ENCODE data around the gene MADD.
"Not testable (repeated sequence)": the region's sequence is repeated elsewhere in the genome, so short reads cannot be mapped to it uniquely, and the experiment has no call there.

Gene MADD

GRCh38 chr11:47274495-47275235 is 4.7 kb downstream of the MADD start:
- no peak for DNase-seq (ENCODE audit: low read depth)

- no peak for DNase-seq (ENCODE audit: low read depth)
These were observed 7.0 kb downstream of the MADD start for GRCh38 chr11:47276923-47277322.

- DNase-seq (ENCODE audit: low read depth): no peak
These were observed 8.1 kb downstream of the MADD start for GRCh38 chr11:47278058-47278457.

- no peak for DNase-seq (ENCODE audit: low read depth)
These were observed 8.8 kb downstream of the MADD start for GRCh38 chr11:47278769-47279168.

GRCh38 chr11:47280099-47280498 is 10.2 kb downstream of the MADD start:
- DNase-seq (ENCODE audit: low read depth): no peak

- no peak for DNase-seq (ENCODE audit: low read depth)
These were observed 10.9 kb downstream of the MADD start for GRCh38 chr11:47280860-47281259.

GRCh38 chr11:47282462-47282861 is 12.5 kb downstream of the MADD start:
- DNase-seq (ENCODE audit: low read depth): no peak

- DNase-seq (ENCODE audit: low read depth): no peak
These were observed 14.2 kb downstream of the MADD start for GRCh38 chr11:47284151-47284550.

GRCh38 chr11:47285969-47286770 is 16.2 kb downstream of the MADD start:
- DNase-seq (ENCODE audit: low read depth): no peak

- DNase-seq (ENCODE audit: low read depth): no peak
These were observed 18.1 kb downstream of the MADD start for GRCh38 chr11:47288066-47288465.

GRCh38 chr11:47289856-47290255 is 19.9 kb downstream of the MADD start:
- no peak for DNase-seq (ENCODE audit: low read depth)

GRCh38 chr11:47295385-47295784 is 25.5 kb downstream of the MADD start:
- no peak for DNase-seq (ENCODE audit: low read depth)

GRCh38 chr11:47296045-47296444 is 26.1 kb downstream of the MADD start:
- no peak for DNase-seq (ENCODE audit: low read depth)

- no peak for DNase-seq (ENCODE audit: low read depth)
These were observed 29.1 kb downstream of the MADD start for GRCh38 chr11:47299078-47299477.

- DNase-seq (ENCODE audit: low read depth): no peak
These were observed 32.9 kb downstream of the MADD start for GRCh38 chr11:47302853-47303252.

- DNase-seq (ENCODE audit: low read depth): no peak
These were observed 36.0 kb downstream of the MADD start for GRCh38 chr11:47305734-47306483.

- DNase-seq (ENCODE audit: low read depth): no peak
These were observed 36.5 kb downstream of the MADD start for GRCh38 chr11:47306484-47306844.

- DNase-seq (ENCODE audit: low read depth): no peak
These were observed 38.3 kb downstream of the MADD start for GRCh38 chr11:47308050-47308823.

GRCh38 chr11:47314992-47315391 is 45.1 kb downstream of the MADD start:
- no peak for DNase-seq (ENCODE audit: low read depth)

GRCh38 chr11:47316501-47316900 is 46.6 kb downstream of the MADD start:
- not testable (repeated sequence) for DNase-seq (ENCODE audit: low read depth)

- DNase-seq (ENCODE audit: low read depth): no peak
These were observed 47.3 kb downstream of the MADD start for GRCh38 chr11:47317064-47317828.
